Fibroblast of the aortic adventitia (primary cell): ENCODE measurements around the gene PHYKPL. TPM values are rescaled to one million over a fixed set of nuclear protein-coding genes. Genes with fewer than 3 reads are reported as not detected.
A peak's percentile ranks its signal among the peaks of the same experiment; 100 is the strongest.

Experiments used
- DNase-seq: peaks from one replicate; pipeline ENCODE4 v3.0.0-alpha.2; 2010; ENCODE audit warnings: low read depth
- H3K4me3 ChIP-seq: 2 replicates; pipeline ENCODE4 v1.5.1; 2011; ENCODE audit warnings: low read depth, mild to moderate bottlenecking, control low read depth, low read length, moderate library complexity
- CTCF ChIP-seq: IDR thresholded peaks from 2 replicates; pipeline ENCODE4 v1.5.1; 2011; ENCODE audit warnings: mild to moderate bottlenecking, low read length, control low read depth, inconsistent platforms; ENCODE audit not compliant: insufficient read depth
- total RNA-seq: library from RNA; depleted of rRNA; stranded (reverse); fragments of >200 nt; gene quantifications from 2 replicates; pipeline ENCODE4 v1.2.3, GENCODE V29; 2012; ENCODE audit warnings: low replicate concordance

PHYKPL gene
- total RNA-seq, 1 donor = 25.0 TPM

- H3K4me3 ChIP-seq = no peak overlapping the region
- no peak for TF ChIP-seq CTCF
- DNase-seq = no peak
These were observed 21.9 kb downstream of the PHYKPL start for GRCh38 chr5:178210686-178211085.

- H3K4me3 ChIP-seq = no peak overlapping the region
- no peak for DNase-seq
- no peak for TF ChIP-seq CTCF
These were observed 22.5 kb downstream of the PHYKPL start for GRCh38 chr5:178210073-178210535.

GRCh38 chr5:178209334-178210072 is 23.1 kb downstream of the PHYKPL start:
- H3K4me3 ChIP-seq = no peak overlapping the region
- no peak for TF ChIP-seq CTCF
- no peak for DNase-seq

- H3K4me3 ChIP-seq = no peak overlapping the region
- peak; percentile 37 for TF ChIP-seq CTCF
- no peak for DNase-seq
These were observed 23.9 kb downstream of the PHYKPL start for GRCh38 chr5:178208540-178209227.

GRCh38 chr5:178207917-178208280 is 24.7 kb downstream of the PHYKPL start:
- DNase-seq = no peak
- no peak overlapping the region for H3K4me3 ChIP-seq

More at GRCh38 chr5:178207917-178208280, 24.7 kb downstream of the PHYKPL start:
- no peak for TF ChIP-seq CTCF
